ENCODE measurements around the gene RMI1.

- TF ChIP-seq POLR2A (IDR thresholded peaks at IDR 0.05): no peak
- TF ChIP-seq CTCF (IDR thresholded peaks at IDR 0.05): no peak
Measured at GRCh38 chr9:83956086-83956435, 24.5 kb upstream of the RMI1 start.

All from heart left ventricle (tissue), 13 donors.